ENCODE data around the gene TBX15.

DNA sequence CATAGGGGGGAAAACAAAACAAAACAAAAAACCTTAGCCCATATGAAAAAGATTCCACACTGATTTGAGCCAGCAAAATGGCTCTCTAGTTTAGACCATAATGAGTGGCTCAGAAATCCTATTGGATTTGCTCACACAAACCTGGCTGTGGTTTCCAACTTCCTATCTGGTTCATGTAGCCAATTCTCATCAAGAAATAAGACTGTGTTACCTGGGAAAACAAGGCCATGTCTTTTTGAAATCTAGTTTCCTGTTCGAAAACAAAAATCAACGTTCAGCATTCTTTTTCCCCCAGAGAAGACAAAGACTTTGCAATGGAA lies 69.2 kb downstream of the TBX15 start:
- no peak for TF ChIP-seq POLR2A (IDR thresholded peaks at IDR 0.05; ENCODE audit: extremely low read depth, insufficient read length)
- TF ChIP-seq, protein P1, sequence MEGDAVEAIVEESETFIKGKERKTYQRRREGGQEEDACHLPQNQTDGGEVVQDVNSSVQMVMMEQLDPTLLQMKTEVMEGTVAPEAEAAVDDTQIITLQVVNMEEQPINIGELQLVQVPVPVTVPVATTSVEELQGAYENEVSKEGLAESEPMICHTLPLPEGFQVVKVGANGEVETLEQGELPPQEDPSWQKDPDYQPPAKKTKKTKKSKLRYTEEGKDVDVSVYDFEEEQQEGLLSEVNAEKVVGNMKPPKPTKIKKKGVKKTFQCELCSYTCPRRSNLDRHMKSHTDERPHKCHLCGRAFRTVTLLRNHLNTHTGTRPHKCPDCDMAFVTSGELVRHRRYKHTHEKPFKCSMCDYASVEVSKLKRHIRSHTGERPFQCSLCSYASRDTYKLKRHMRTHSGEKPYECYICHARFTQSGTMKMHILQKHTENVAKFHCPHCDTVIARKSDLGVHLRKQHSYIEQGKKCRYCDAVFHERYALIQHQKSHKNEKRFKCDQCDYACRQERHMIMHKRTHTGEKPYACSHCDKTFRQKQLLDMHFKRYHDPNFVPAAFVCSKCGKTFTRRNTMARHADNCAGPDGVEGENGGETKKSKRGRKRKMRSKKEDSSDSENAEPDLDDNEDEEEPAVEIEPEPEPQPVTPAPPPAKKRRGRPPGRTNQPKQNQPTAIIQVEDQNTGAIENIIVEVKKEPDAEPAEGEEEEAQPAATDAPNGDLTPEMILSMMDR (IDR thresholded peaks at IDR 0.05; ENCODE audit: low read depth, low read length) = no peak
